ENCODE measurements around the gene PDS5A.

- TF ChIP-seq CTCF (IDR thresholded peaks at IDR 0.05; ENCODE audit: low read depth, low read length, poor library complexity, severe bottlenecking): no peak
- TF ChIP-seq EZH2phosphoT487 (IDR thresholded peaks at IDR 0.05; ENCODE audit: borderline replicate concordance, low read length): no peak
Observed at GRCh38 chr4:39910064-39910463, 67.6 kb downstream of the PDS5A start.
